ENCODE data around the gene RTCA.
"Not testable (repeated sequence)": the region's sequence is repeated elsewhere in the genome, so short reads cannot be mapped to it uniquely, and the experiment has no call there.

RTCA gene

DNA sequence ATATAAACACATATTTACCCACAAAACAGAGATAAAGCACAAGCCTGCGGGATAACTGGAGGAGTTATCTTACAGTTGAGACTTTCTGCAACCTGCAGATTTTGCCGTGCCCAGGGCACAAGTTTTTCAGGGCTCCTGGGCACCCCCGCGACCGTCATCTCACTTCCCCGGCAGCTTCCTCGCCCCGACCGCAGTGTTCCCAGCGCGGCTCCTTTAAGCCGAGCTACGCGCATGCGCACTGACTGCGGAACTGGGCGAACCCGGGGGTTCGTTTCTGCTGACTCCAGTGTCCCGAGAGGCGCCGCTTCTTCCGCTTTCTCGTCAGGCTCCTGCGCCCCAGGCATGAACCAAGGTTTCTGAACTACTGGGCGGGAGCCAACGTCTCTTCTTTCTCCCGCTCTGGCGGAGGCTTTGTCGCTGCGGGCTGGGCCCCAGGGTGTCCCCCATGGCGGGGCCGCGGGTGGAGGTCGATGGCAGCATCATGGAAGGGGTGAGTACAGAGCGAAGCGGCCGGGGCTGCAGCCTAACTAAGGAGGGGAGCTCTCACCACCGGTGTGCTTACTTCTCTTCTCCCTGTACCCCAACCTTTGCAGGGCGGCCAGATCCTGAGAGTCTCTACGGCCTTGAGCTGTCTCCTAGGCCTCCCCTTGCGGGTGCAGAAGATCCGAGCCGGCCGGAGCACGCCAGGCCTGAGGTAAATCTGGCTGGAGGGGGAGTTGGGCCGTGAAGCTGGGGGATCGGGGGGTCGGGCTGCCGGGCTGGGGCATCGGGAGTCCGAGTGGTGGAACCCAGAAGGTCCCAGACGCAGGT, at the start of gene RTCA:
RTCA (plus strand) TSS at position 286 of the 810 bp plus-strand sequence; CDS start at position 446, 160 bp downstream.
- DNase-seq (ENCODE audit: low spot score), result peak; percentile 95

GRCh38 chr1:100217834-100218233, 48.2 kb upstream of the RTCA start:
- no peak for DNase-seq (ENCODE audit: low spot score)

- DNase-seq (ENCODE audit: low spot score), result no peak
Observed at GRCh38 chr1:100219457-100219856, 46.6 kb upstream of the RTCA start.

DNA sequence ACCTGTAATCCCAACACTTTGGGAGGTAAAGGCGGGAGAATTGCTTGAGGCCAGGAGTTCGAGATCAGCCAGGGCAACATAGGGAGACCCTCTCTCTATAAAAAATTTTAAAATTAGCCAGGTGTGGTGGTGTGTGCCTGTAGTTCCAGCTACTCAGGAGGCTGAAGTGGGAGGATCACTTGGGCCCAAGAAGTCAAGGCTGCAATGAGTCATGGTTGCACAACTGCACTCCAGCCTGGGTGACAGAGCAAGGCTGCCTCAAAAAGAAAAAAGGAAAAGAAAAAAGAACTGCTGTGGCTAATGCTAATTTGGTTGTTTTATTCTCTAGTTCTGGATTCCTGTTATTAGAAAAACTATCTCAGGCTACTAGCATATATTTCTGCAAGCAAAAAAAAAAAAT, 46.1 kb upstream of the RTCA start:
- no peak for DNase-seq (ENCODE audit: low spot score)

- DNase-seq (ENCODE audit: low spot score), result no peak
Observed at GRCh38 chr1:100222428-100222827, 43.6 kb upstream of the RTCA start.

DNA sequence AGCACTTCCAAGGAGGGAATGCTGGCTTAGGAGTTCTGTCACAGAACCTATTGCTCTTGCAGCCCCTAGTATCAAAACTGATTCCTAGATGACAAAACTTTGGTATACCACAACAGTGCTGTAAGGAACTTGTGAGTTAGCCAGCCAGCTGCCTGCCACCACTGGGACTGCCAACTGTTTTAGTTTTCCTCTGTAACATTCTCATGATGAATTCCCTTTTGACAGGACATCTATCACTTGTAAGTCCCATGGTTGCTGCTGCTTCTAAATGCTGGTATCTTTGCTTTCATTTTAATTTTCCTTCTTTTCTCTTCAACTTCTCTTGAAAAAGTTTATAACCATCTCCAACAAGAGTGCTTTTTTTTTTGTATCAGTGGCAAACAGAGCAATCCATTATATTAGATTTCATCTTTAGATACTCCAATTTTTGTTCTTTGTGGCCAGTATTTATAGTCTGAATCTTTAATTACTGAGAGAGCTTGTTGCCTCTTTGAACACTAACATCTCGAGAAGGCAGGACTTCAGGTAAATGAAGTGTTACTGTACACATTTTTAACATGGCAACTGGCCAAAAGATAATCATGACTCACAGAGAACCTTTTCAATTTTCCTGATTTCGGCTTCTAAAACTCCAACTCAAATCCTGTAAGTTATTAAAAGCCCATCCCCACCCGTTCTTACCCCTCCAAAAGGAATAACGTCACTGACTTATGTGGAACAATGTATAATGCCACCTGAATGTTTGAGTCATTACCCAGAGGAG, 36.2 kb upstream of the RTCA start:
- no peak for DNase-seq (ENCODE audit: low spot score)

DNA sequence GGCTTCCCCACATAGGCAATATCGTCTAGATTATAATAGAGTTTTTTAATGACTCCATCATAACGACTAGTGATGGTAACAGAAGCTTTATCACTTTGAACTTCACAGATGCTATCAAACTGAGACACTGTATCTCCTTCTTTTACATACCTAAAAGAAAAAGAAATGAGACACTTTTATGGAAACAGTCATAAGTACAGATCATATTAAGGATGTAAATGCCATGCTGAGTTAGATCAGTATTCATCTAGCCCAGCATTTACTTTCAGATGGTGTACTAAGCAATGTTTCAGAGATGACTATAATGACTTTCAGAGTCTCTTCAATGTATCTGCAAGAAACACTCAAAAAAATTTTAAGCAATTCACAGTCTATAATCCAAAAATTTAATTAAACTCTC, 35.3 kb upstream of the RTCA start:
- DNase-seq (ENCODE audit: low spot score), result no peak

GRCh38 chr1:100231721-100232120, 34.3 kb upstream of the RTCA start:
- DNase-seq (ENCODE audit: low spot score), result no peak

- DNase-seq (ENCODE audit: low spot score), result no peak
Observed at GRCh38 chr1:100232156-100232555, 33.9 kb upstream of the RTCA start.

GRCh38 chr1:100233566-100233965, 32.5 kb upstream of the RTCA start:
- DNase-seq (ENCODE audit: low spot score), result not testable (repeated sequence)

GRCh38 chr1:100234432-100234831, 31.6 kb upstream of the RTCA start:
- DNase-seq (ENCODE audit: low spot score), result no peak

- DNase-seq (ENCODE audit: low spot score), result no peak
Observed at GRCh38 chr1:100237091-100237490, 28.9 kb upstream of the RTCA start.

DNA sequence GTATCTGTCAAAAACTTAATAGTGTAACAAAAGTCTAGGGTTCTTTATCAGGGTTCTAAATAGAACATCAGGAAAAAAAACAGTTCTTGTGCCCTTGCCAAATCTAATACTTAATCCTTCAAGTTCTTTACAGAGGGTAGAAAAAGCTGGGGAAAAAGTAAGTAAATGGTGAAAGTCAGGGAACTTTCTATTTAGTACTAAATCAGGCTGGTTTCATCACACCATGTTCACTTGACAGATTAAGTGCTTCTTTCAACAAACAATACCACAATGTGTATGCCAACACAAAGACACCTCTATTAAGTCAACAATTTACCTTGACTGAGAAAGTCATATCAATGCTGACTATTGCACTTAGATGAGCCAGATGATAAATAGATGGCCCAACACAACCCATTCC, 26.1 kb upstream of the RTCA start:
- no peak for DNase-seq (ENCODE audit: low spot score)

DNA sequence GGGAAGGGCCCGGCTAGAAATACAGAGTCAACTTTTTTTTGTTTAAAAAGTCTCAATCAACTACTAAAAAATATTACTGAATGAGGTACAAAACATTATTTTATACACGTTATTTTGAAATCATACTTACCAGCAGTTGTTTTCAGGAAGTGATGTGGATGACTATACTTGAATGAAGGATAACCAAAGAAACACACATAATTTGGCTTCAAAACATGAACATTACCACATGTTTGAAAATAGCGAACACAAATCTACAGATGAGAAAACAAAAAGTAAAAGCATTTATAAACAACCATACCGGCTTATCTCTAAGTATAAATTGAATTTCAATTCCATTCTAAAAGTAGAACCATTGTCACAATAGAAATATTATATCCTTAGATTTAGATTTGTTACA, 25.4 kb upstream of the RTCA start:
- DNase-seq (ENCODE audit: low spot score), result no peak

- no peak for DNase-seq (ENCODE audit: low spot score)
Observed at GRCh38 chr1:100246738-100247137, 19.3 kb upstream of the RTCA start.

DNA sequence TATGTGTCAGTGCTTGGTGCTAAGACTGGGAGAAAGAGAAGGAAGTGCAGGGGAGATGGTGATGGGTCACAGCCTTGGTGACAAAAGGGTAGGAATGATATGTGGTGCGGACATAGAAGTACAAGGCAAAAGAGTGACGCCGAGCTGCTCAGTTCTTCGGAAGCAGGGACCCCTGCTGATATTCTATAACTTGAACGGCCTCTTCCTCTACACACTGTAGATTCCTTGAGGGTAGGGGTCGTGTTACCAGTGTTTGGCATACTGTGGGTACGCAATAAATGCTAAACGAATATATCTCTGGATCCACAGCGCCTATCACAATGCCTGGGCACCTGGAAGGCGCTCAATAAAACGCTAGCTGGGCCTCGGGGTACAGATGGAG, 16.9 kb upstream of the RTCA start:
- no peak for DNase-seq (ENCODE audit: low spot score)

DNA sequence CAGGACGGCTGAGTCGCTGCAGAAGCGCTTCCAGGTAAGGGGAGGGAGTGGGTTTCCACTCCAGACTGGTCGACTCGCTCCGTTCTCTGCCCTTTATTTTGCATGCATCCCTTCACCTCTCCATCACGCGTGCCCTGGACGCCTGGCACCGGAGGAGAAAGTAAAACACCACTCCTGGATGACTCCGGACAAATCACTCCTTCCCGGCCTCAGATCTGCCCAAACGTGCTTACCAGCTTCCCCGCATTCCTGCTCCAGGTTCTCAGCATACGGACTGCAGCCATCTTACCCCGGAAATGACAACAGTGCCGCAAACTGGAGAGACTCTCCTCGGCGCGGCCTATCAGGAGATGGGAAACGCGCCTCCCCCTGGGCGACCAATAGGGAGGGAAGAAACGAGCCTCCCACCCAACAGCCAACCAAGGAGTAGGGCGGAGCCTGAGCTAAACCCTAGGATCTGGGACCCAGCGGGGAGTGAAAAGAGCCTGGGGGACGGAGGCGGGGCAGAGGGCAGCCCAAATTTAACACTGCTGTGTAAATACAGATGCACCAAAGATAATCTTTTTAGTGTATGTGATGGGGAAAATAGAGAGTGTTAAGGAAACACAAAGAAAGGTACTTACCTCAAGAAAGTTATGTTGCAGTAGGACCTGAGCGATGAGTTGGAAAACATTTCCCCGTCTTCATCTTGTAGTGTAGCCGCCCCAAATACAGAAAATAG, 16.3 kb upstream of the RTCA start, which contains the start of gene DBT:
DBT (minus strand) TSS at position 298 of the 721 bp plus-strand sequence; CDS start at position 284, 14 bp downstream.
- peak; percentile 90 for DNase-seq (ENCODE audit: low spot score)

GRCh38 chr1:100250264-100250663, 15.8 kb upstream of the RTCA start:
- DNase-seq (ENCODE audit: low spot score), result no peak

DNA sequence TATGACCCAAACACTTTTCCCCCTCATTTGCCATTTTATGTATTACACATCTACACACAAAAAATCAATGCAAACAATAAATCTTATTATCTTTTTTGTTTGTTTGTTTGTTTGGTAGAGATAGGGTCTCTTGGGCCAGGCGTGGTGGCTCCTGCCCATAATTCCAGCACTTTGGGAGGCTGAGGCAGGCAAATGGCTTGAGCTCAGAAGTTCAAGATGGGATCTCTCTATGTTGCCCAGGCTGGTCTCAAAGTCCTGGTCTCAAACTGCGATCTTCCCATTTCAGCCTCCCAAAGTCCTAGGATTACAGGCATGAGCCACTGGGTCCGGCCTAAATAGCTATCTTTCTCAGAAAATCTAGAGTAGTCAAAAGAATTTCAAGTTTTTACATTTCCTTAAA, 15.2 kb upstream of the RTCA start:
- no peak for DNase-seq (ENCODE audit: low spot score)

DNA sequence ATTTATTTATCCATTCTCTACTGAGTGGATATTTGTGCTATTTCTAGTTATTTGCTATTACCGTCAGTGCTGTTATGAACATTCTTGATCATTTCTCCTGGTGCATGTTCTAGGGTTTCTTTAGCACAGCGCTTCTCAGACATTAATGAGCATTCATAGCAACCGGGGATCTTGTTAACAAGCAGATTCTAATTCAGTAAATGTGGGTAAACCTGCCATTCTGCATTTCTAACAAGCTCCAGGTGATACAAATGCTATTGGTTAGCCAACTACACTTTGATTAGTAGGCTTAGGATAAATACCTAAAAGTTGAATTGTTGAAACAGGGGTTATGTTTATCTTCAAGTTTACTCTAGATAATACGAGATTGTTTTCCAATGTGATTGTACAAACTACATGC, 13.1 kb upstream of the RTCA start:
- no peak for DNase-seq (ENCODE audit: low spot score)

- DNase-seq (ENCODE audit: low spot score), result no peak
Observed at GRCh38 chr1:100253552-100253951, 12.5 kb upstream of the RTCA start.

GRCh38 chr1:100256273-100256672, 9.7 kb upstream of the RTCA start:
- not testable (repeated sequence) for DNase-seq (ENCODE audit: low spot score)

DNA sequence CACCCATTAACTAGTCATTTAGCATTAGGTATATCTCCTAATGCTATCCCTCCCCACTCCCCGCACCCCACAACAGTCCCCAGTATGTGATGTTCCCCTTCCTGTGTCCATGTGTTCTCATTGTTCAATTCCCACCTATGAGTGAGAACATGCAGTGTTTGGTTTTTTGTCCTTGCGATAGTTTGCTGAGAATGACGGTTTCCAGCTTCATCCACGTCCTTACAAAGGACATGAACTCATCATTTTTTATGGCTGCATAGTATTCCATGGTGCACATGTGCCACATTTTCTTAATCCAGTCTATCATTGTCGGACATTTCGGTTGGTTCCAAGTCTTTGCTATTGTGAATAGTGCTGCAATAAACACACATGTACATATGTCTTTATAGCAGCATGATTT, 7.6 kb upstream of the RTCA start:
- DNase-seq (ENCODE audit: low spot score), result not testable (repeated sequence)

Measured in CD4-positive, alpha-beta T cell treated with Interleukin-15 for 4 hours (primary cell).